HG03139 (cell line): Measurements from ENCODE around the gene PACSIN3.
A peak's percentile ranks its signal among the peaks of the same experiment; 100 is the strongest.
"Not testable (repeated sequence)": the region's sequence is repeated elsewhere in the genome, so short reads cannot be mapped to it uniquely, and the experiment has no call there.

Experiments
- ATAC-seq: cut with Tn5 transposase; IDR thresholded peaks from one replicate; pipeline ENCODE4 v1.9.1; 2021; ENCODE audit not compliant: unreplicated experiment

PACSIN3 gene

DNA sequence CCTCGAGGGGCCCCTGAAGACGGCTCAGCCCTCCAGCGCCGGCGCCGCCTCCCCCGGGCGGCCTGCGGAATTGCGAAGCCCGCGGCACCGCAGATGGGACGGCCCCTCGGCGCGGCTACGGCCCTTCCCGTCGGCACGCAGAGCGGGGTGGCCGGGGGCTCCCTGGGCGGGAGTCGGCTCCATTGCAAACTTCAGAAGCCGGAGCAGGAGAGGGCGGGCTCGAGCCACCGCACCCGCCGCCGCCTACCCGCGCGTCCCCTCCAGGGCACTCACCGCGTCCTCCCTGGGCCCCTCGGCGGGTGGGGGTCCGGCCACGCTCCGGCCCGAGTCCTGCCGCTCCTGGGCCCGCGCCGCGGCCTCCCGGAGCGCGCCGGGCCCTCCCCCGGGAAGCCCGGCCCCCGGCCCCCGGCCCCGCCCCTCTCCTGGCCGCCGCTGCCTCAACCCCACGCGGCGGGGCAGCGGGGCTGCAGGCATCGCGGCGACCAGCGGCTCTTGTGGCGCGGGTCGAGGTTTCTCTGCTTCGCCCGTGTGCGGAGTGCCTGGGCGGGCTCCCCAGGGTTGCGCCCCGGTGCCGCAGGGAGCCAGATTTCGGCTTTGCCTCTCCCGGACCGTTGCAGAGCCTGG, at the start of gene PACSIN3:
Gene PACSIN3 (minus strand): TSS at position 359 of the 624 bp plus-strand sequence. CDS start 3,707 bp downstream, outside the sequence.
- ATAC-seq = peak; percentile 44

DNA sequence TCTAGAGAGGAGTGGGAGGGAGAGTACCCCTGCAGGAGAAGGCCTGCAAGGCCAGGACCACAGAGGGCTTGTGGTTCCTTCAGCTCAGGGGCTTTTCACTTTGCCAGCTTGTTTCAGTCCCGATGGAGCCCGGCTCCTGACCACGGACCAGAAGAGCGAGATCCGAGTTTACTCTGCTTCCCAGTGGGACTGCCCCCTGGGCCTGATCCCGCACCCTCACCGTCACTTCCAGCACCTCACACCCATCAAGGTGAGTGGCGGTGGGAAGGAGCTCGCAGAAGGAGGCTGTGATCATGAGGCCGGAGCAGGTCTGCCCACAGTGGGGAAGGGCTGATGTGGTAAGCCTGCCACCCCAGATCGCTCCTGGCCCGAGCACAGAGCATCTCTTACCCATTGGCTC, 48.9 kb upstream of the PACSIN3 start:
- no peak for ATAC-seq

- ATAC-seq = no peak
These were observed 48.5 kb upstream of the PACSIN3 start for GRCh38 chr11:47234669-47235100.

GRCh38 chr11:47233989-47234668, 47.9 kb upstream of the PACSIN3 start:
- no peak for ATAC-seq

- no peak for ATAC-seq
These were observed 46.8 kb upstream of the PACSIN3 start for GRCh38 chr11:47233051-47233450.

DNA sequence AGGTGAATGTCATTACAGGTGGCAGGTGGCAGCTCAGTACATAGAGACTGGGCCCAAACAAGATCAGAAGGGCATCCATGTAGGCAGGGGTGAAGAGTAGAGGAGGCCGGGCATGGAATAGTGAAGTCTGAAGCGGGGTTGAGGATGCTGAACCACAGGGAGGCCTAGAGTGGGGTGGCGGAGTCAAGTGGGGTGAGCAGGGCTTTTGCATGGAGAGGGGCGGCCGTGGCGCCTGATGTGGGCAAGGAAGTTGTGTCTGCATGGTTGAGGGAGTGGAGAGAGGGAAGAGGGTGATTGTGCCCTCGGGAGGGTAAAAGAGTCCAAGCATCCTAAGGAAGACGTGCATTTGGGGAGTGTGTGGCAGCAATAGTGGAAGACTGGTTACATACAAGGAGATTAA, 42.9 kb upstream of the PACSIN3 start:
- no peak for ATAC-seq

DNA sequence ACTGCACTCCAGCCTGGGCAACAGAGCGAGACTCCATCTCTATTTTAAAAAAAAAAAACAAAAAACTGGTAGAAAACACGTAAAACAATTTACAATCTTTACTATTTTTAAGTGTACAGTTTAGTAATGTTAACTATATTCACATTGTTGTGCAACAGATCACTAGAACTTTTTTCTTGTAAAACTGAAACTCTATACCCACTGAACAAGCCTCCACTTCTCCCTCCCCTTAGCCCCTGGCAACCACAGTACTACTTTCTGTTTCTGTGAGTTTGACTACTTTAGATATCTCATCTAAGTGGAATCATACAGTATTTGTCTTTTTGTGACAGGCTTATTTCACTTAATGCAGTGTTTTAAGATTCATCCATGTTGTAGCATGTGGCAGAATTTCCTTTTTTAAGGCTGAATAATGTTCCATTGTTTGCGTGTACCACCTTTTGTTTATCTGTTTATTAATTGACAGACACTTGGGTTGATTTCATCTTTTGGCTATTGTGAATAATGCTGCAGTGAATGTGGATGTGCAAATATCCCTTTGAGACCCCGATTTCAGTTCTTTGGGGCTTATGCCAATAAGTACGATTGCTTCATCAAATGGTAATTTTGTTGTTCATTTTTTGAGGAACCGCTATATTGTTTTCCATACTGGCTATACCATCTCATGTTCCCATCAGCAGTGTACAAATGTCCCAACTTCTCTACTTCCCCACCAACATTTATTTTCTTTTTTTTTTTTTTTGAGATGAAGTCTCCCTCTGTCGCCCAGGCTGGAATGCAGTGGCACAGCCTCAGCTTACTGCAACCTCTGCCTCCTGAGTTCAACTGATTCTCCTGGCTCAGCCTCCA, 39.5 kb upstream of the PACSIN3 start:
- peak; percentile 82 for ATAC-seq

- ATAC-seq = no peak
These were observed 36.5 kb upstream of the PACSIN3 start for GRCh38 chr11:47222696-47223095.

GRCh38 chr11:47220401-47220821, 34.2 kb upstream of the PACSIN3 start:
- ATAC-seq = no peak

DNA sequence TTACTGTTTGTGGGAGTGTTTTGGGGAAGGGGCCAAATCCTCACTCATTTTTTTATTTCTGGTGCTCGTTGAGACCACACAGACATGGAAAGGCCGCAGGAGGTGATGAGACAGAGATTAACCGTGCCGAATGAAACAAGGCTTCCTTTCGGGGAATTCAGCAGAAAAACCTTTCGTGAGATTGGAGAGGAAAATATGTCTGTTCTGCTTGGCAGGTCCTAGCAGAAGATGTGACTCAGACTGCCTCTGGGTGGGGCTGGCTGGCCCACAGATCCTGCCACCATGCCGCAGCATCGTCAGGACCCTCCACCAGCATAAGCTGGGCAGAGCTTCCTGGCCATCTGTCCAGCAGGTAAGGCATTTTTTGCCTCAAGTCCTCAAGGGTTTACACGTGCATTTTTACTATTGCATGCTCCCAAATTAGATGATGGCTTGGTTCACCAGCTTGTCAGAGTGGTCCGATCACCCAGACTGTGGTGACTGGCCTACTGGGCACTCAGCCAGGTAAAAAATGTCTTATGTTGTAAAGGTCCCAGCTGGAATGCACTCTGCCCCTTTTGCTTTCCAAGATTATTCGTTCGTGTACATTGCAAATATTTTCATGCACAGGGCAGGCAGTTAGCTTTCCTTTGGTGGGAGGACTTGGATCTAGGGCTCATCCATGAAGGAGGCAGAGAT, 30.0 kb upstream of the PACSIN3 start:
- ATAC-seq = no peak

DNA sequence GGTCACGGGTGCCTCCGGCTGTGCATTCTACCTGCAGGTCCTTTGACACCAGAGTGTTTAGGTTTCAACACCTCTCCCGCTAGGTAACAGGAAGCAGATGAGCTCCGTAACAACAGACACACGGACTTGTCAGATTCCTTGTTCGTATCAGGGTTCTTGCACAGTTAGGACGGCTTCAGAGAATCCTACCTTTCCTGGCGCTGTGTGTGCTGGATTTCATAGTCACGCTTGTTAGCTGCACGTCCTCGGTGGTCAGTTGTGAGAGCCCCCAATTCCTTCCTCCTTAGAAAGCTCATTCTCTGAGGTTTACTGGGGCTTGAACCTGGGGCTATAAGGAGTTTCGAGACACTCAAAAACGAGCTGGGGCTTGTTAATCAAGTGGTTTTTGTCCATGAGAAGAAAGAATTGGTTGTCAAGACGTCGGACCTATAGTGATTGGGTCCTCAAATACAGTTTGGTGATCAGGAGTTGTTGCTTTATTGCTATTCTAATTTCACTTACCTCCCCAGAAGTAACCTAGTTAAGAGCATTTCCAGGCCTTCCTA, 29.2 kb upstream of the PACSIN3 start:
- ATAC-seq = no peak

DNA sequence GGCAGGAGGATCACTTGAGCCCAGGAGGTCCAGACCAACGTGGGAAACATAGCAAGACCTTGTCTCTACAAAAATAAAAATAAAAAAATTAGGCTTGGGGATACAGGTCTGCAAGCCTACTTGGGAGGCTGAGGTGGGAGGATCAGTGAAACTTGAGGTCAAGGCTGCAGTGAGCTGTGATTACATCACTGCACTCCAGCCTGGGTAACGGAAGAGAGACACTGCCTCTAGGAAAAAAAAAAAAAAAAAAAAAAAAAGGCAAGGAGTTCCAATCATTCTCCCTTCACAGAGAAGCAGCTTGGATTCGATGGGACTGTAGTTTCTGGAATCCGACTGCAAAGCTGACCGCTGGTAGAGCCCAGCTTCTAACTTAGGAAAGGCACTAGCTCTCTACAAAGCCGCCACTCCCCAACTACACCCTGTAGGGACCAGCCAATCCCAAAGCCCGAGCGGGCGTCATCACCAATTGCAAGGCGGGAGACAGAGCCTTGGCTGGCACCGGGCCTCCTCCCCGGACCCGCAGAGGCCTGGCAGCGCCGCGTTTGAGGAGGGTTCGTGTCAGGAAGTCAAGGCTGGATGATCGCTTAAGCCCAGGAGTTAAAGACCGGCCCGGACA, 27.8 kb upstream of the PACSIN3 start:
- ATAC-seq = peak; percentile 49

- no peak for ATAC-seq
These were observed 26.7 kb upstream of the PACSIN3 start for GRCh38 chr11:47212938-47213337.

DNA sequence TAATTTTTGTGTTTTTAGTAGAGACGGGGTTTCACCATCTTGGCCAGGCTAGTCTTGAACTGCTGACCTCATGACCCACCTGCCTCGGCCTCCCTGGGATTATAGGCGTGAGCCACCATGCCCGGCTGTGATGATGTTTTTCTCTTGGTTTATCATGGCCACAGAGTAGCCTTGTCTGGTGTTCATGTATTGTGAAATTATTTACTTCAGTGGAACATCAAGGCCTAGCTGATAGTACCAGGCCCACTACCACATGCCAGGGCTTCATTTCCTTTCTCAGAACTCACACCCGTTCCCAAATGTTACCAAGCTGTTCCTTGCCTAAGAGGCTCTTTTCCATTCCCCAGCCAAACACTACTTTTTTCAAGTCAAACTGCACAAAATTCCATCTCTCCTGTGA, 22.4 kb upstream of the PACSIN3 start:
- ATAC-seq = no peak

- ATAC-seq = not testable (repeated sequence)
These were observed 21.8 kb upstream of the PACSIN3 start for GRCh38 chr11:47208008-47208552.

GRCh38 chr11:47207459-47207858, 21.2 kb upstream of the PACSIN3 start:
- ATAC-seq = no peak

- not testable (repeated sequence) for ATAC-seq
These were observed 20.3 kb upstream of the PACSIN3 start for GRCh38 chr11:47206577-47206976.

DNA sequence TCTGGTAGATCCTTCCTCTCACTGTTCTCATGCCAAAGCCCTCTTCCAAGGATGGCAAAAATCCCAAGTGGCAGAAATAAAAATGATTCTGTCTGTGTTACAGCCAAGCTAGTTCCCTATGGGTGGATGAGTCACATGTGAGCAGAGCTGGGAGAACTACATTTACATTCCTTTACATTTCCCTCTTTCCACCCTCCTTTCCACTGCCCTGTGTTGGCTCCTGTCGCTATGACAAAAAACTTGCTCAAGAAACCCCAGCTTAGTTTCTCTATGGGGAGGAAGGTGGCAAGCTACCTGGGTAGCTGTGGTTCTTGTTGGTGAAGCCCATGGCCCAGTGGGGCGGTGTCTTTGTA, 18.4 kb upstream of the PACSIN3 start:
- ATAC-seq = no peak

- no peak for ATAC-seq
These were observed 16.3 kb upstream of the PACSIN3 start for GRCh38 chr11:47202576-47202975.

DNA sequence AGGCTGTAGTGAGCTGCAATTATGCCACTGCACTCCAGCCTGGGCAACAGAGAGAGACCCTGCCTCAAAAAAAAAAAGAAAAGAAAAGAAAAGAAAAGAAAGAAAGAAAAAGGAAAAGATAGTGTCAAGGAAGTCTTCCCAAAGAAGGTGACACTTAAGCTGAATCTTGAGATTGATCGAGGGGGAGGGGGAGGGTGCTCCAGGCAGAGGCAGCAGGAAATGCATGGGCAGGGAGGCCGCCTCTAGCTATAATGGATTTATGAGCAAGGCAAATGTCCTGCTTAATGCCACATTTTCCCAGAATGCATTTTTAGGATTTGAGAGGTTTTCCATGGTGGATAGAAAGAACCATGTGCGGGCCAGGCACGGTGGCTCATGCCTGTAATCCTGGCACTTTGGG, 14.8 kb upstream of the PACSIN3 start:
- ATAC-seq = no peak
